ENCODE measurements around the gene GP5. TPM values are rescaled to one million over a fixed set of nuclear protein-coding genes. Genes with fewer than 3 reads are reported as not detected.

The GP5 gene
- total RNA-seq, 4 donors from 2014 or later: 0.17 to 0.34 TPM; not detected in 2

GRCh38 chr3:194386066-194386465, 13.0 kb downstream of the GP5 start:
- 78% methylated on average over 15 of the region's 15 CpGs for WGBS
- Histone ChIP-seq H3K4me3 (no peak overlapping the region), H3K27ac (replicated peaks in 1 of 4) (no peak overlapping the region), H3K4me1 (no peaks in the 10 kb centered on the region), H3K9me3 (peaks cover 0 to 5% (median 0%) of the 10 kb centered on the region in 4 donors), H3K36me3 (no peaks in the 10 kb centered on the region), H3K27me3 (peaks cover 0 to 15% (median 0%) of the 10 kb centered on the region in 4 donors)
- intact Hi-C loops (cut with DNase I): no loop called here
- peak; percentile 82 for DNase-seq (ENCODE audit: extremely low spot score)
- TF ChIP-seq CTCF (IDR thresholded peaks at IDR 0.05) (no peak), EP300 (IDR thresholded peaks at IDR 0.05) (no peak), POLR2A (IDR thresholded peaks at IDR 0.05; ENCODE audit: low read depth) (no peak)

- Histone ChIP-seq H3K4me3 (no peak overlapping the region), H3K27me3 (peaks cover 0 to 18% (median 0%) of the 10 kb centered on the region in 4 donors), H3K36me3 (no peaks in the 10 kb centered on the region), H3K27ac (replicated peaks in 1 of 4) (no peak overlapping the region), H3K4me1 (no peaks in the 10 kb centered on the region), H3K9me3 (no peaks in the 10 kb centered on the region)
- DNase-seq (ENCODE audit: extremely low spot score): peak; percentile 82
- intact Hi-C loops (cut with DNase I): no loop called here
- no peak for TF ChIP-seq POLR2A (IDR thresholded peaks at IDR 0.05; ENCODE audit: low read depth)
- no peak for TF ChIP-seq CTCF (IDR thresholded peaks at IDR 0.05)
- no peak for TF ChIP-seq EP300 (IDR thresholded peaks at IDR 0.05)
- TF ChIP-seq POLR2AphosphoS5 (IDR thresholded peaks at IDR 0.05): no peak
- 93% methylated on average over 11 of the region's 12 CpGs for WGBS
These were observed 14.5 kb downstream of the GP5 start for GRCh38 chr3:194384569-194385001.

GRCh38 chr3:194384156-194384555, 14.9 kb downstream of the GP5 start:
- DNase-seq (ENCODE audit: extremely low spot score): peak; percentile 85
- intact Hi-C loops (cut with DNase I): no loop called here
- 79% methylated on average over 6 of the region's 6 CpGs for WGBS
- Histone ChIP-seq H3K4me3 (no peak overlapping the region), H3K27ac (replicated peaks in 1 of 4) (no peak overlapping the region), H3K9me3 (no peaks in the 10 kb centered on the region), H3K27me3 (peaks cover 0 to 18% (median 0%) of the 10 kb centered on the region in 4 donors), H3K36me3 (no peaks in the 10 kb centered on the region), H3K4me1 (no peaks in the 10 kb centered on the region)
- TF ChIP-seq POLR2A (IDR thresholded peaks at IDR 0.05; ENCODE audit: low read depth) (no peak), EP300 (IDR thresholded peaks at IDR 0.05) (no peak), CTCF (IDR thresholded peaks at IDR 0.05) (no peak), POLR2AphosphoS5 (IDR thresholded peaks at IDR 0.05) (no peak)

- intact Hi-C loops (cut with DNase I): no loop called here
- Histone ChIP-seq H3K4me1 (no peaks in the 10 kb centered on the region), H3K4me3 (no peak overlapping the region), H3K27me3 (peaks cover 0 to 20% (median 0%) of the 10 kb centered on the region in 4 donors), H3K36me3 (no peaks in the 10 kb centered on the region), H3K9me3 (no peaks in the 10 kb centered on the region), H3K27ac (replicated peaks in 1 of 4) (no peak overlapping the region)
- DNase-seq (ENCODE audit: extremely low spot score): peak; percentile 70
- no peak for TF ChIP-seq EP300 (IDR thresholded peaks at IDR 0.05)
- no peak for TF ChIP-seq POLR2AphosphoS5 (IDR thresholded peaks at IDR 0.05)
- no peak for TF ChIP-seq CTCF (IDR thresholded peaks at IDR 0.05)
- no peak for TF ChIP-seq POLR2A (IDR thresholded peaks at IDR 0.05; ENCODE audit: low read depth)
- 87% methylated on average over 13 of the region's 14 CpGs for WGBS
These were observed 15.7 kb downstream of the GP5 start for GRCh38 chr3:194383276-194383940.

- Histone ChIP-seq H3K4me1 (no peaks in the 10 kb centered on the region), H3K27me3 (peaks cover 0 to 20% (median 0%) of the 10 kb centered on the region in 4 donors), H3K9me3 (no peaks in the 10 kb centered on the region), H3K27ac (replicated peaks in 1 of 4) (no peak overlapping the region), H3K36me3 (no peaks in the 10 kb centered on the region), H3K4me3 (no peak overlapping the region)
- TF ChIP-seq EP300 (IDR thresholded peaks at IDR 0.05) (no peak), CTCF (IDR thresholded peaks at IDR 0.05) (no peak), POLR2AphosphoS5 (IDR thresholded peaks at IDR 0.05) (no peak), POLR2A (IDR thresholded peaks at IDR 0.05; ENCODE audit: low read depth) (no peak)
- intact Hi-C loops (cut with DNase I): no loop called here
- WGBS: 91% methylated on average over 7 of the region's 9 CpGs
- DNase-seq (ENCODE audit: extremely low spot score): peak; percentile 83
These were observed 16.2 kb downstream of the GP5 start for GRCh38 chr3:194382892-194383223.
